GM18861 (cell line): ENCODE data around the gene GPR35.

Experiments
- ATAC-seq: cut with Tn5 transposase; IDR thresholded peaks from one replicate; pipeline ENCODE4 v1.9.1; 2021; ENCODE audit not compliant: unreplicated experiment

The GPR35 gene

DNA sequence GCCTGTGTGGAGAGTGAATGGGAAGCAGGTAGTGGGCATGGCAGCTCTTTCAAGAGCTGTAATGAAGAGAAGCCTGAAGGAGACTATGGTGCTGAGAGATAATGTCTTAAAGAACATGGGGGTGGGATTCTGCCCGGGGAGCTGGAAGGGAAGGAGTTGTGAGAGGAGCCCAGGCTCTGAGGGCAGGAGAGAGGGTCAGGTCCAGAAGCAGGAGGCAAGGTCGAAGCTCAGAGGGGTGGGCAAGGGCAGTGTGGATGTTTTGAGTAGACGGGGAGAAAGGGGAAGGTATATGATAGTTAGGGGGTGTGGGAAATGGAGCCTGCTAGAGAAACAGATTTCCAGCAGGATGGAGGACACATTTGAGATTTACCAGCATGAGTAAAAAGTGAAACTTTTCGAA is 36.6 kb upstream of the GPR35 start:
- no peak for ATAC-seq

DNA sequence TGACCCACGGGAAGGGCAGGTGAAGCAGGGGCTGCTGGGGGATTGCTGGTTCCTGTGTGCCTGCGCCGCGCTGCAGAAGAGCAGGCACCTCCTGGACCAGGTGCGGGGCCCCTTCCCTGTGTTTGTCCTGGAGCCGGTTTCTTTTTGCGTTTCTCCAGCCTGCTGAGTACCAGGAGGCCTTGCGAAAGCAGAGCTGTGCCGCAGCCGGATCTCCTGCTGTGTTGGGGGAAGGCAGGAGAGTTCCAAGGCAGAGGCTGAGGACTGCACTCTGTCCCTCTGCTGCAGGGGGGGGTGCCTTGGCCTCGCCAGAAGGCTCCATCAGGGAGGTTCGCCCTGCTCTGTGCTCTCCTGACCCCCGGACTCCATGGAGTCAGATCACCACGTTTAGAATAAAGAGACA is 35.9 kb upstream of the GPR35 start:
- no peak for ATAC-seq

DNA sequence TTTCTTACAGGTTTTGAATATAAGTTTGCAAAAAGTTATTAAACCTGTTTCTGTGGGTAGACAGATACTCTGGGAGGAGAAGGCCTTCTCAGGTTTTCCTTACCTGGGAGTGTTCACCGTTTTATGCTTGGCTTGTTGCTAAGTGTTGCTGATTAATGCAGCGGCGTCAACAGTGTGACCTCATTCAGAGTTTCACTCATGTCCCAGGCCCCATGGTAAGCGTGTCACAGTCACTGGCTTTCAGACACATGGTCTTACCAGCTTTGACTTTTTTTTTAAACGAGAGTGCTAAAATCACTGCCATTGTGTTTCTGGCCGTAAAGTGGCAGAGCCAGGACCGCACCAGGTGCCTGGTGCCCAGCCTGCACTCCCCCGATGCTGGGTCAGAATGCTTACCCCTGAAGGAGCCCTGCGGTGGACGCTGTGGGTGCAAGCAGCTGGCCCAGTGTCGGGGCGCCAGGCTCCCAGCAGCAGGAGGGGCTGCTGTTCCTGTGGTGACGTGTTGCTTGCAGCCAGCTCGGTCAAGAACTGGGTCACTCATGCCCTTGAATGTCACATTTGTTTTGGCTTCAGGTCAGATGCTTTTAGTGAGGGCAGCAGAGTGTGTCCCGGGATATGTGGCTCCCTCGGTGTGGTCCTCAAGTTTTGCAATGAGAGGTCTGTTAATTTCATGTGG is 35.3 kb upstream of the GPR35 start:
- no peak for ATAC-seq

DNA sequence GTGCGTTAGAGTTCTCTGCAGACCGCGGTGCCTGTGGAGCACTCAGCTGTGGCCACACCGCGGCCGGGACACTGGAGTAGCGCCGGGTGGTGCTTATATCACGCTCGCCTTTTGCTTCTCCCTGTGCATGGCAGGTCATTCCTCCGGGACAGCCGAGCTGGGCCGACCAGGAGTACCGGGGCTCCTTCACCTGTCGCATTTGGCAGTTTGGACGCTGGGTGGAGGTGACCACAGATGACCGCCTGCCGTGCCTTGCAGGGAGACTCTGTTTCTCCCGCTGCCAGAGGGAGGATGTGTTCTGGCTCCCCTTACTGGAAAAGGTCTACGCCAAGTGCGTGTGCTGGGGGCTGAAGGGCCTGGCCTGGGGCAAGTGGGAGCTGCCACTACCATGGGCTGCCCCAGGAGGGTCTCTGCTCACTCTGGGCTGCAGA is 34.6 kb upstream of the GPR35 start:
- ATAC-seq: no peak

DNA sequence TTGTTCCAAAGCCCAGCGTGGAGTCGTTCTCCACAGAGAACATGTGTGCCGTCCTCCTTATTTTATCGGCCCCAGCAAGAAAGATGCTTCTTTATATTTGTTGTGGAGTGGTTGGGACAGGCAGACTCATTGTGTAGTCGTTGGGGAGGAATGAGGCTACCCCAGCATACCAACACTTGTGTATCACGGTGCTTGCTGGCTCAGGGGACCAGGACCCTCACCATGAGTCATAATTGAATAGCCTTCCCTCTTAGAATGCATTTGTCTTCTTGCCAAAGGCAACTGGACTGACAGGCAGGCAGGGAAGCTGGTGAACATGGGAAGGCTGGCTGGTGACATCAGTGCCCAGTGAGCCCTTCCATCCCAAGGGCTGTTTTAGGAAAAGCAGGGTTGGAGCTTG is 34.1 kb upstream of the GPR35 start:
- no peak for ATAC-seq

DNA sequence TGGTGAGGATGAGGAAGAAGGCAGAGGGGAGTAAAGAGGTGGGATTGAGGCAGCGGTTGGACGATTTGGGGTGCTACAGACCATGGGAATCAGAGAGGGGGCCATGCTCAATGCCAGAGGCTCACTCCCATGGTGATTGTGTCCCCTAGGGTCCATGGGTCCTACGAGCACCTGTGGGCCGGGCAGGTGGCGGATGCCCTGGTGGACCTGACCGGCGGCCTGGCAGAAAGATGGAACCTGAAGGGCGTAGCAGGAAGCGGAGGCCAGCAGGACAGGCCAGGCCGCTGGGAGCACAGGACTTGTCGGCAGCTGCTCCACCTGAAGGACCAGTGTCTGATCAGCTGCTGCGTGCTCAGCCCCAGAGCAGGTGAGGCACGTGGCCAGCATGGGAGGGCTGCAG is 33.5 kb upstream of the GPR35 start:
- ATAC-seq: no peak

DNA sequence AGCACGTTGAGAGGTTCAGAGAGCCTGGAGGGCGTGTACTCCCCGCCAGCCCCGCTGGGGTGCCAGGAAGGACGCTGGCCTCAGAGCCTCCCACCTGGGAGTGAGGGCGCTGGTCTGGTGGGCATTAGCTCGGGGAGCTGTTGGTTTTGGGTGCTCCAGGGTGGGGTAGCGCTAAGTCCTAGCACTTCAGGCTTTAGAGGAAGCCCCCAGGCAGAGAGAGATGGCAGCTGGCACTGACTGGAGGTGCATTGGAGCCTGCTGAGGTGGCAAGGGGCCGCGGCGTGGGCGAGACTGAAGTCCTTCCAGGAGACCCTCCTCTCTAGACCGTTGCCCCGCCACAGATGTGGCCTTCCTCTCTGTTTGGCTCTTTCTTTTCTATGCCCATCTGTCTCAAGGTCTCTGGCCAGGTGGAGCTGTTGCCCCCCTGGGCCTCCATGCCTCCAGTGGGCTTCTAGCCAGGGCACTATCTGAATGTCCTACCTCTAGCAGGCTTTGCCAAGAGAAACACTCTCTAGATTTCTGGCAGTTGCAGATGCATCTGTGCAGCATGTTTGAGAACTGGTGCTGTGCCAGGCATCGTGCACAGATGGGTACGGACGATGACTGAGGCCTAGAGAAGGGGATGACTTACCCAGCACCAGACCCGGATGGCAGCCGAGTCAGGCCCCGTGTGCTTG is 32.1 kb upstream of the GPR35 start:
- no peak for ATAC-seq

DNA sequence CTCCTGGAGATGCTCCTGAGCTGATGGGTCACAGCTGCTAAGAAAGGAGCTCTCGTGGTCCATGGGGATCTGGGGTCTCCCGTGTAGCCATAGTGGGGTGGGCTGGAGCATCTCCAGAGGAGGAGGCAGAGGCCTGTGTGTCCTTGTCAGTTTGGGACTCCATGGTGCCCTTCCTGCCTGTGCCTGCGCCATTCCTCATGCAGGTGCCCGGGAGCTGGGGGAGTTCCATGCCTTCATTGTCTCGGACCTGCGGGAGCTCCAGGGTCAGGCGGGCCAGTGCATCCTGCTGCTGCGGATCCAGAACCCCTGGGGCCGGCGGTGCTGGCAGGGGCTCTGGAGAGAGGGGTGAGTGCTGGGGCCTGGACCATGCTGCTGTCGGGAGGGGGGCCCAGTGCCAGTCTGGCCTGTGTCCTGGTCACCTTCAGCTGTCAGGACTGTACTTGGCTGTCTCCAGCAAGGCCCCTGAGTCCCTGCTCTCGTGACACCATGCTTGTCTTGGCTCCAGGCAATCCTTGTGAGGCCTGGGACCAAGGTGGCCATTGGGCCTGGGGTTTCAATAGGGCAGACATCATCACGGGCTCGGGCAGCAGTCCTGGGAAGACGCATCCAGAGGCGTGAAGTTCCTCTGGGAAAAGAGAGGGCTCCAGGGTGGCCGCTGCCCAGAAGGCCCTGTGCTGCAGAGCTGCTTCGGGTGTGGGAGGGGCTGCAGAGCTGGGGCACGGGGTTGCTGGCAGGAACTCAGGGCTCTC is 31.4 kb upstream of the GPR35 start:
- no peak for ATAC-seq

DNA sequence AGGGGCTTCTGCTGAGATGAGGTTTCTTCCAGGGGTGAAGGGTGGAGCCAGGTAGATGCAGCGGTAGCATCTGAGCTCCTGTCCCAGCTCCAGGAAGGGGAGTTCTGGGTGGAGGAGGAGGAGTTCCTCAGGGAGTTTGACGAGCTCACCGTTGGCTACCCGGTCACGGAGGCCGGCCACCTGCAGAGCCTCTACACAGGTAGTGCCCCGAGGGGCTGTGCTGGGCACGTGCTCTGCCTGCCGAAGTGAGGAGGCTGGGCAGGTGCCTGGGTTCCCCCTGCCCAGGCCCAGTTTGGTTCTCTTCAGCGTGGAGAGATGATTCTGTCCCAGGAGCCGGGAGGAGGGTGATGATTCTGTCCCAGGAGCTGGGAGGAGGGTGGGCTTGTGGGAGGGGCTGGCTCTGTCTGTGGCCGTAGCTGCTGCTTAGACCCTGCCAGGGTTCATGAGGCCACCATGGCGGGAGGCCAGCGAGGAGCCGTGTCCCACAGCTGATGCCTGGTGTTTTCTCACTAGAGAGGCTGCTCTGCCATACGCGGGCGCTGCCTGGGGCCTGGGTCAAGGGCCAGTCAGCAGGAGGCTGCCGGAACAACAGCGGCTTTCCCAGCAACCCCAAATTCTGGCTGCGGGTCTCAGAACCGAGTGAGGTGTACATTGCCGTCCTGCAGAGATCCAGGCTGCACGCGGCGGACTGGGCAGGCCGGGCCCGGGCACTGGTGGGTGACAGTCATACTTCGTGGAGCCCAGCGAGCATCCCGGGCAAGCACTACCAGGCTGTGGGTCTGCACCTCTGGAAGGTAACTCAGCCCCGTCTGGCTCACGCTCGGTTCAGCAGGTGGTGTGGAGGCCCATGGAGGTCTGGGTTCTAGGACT is 30.5 kb upstream of the GPR35 start:
- no peak for ATAC-seq

DNA sequence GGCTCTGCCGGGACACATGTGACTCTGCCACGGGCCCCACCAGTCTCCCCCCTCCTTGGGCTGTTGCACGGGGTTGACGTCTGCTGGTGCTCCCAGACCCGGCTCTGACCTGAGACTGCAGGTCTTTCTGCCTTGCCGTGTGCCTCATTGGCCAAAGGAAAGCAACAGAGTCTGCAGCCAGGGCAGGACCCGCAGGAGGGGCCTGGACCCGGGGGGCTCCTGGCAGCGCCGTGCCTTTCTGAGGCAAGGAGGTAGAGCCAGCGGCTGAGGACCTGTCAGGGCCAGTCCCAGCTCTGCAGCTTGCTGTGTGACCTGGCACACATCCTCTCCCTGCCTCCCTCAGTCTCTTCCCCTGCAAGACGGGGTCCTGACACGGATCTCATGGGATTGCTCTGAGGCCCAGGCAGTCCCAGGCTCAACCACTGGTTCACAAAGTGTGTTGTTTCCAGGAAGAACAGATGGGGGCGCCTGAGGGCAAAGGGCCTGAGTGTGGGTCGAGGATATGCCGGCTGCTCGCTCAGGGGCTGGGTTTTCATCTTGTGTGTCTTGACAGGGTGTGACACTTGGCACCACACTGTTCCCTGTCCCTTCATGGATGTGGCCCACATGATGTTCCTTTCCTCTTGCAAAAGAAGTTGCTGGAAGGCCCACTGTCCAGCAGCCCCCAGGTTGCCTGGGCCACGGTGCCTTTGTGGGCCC is 29.8 kb upstream of the GPR35 start:
- ATAC-seq: no peak

DNA sequence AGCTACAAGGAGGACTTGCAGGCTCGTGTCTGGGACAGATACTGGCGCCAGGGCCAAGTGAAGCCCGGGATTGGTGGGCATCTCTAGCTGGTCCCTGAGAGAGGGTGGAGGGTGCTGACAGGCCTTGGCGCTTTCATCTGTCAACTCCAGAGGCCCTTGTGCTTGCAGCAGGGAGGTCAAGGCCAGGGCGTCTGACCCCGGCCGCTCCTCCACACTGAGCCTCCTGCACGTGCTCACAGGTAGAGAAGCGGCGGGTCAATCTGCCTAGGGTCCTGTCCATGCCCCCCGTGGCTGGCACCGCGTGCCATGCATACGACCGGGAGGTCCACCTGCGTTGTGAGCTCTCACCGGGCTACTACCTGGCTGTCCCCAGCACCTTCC is 29.2 kb upstream of the GPR35 start:
- ATAC-seq: no peak

DNA sequence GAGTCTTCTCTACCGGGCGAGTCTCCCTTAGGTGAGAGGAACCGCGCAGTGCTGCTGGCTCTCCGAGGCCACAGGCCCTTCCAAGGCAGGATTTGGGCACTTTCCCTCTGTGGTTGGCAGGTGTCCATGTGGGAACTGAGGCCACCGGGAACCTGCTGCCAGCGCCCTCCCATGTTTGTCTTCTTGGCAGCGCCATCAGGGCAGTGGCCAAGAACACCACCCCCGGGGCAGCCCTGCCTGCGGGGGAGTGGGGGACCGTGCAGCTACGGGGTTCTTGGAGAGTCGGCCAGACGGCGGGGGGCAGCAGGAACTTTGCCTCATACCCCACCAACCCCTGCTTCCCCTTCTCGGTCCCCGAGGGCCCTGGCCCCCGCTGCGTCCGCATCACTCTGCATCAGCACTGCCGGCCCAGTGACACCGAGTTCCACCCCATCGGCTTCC is 28.8 kb upstream of the GPR35 start:
- ATAC-seq: no peak

DNA sequence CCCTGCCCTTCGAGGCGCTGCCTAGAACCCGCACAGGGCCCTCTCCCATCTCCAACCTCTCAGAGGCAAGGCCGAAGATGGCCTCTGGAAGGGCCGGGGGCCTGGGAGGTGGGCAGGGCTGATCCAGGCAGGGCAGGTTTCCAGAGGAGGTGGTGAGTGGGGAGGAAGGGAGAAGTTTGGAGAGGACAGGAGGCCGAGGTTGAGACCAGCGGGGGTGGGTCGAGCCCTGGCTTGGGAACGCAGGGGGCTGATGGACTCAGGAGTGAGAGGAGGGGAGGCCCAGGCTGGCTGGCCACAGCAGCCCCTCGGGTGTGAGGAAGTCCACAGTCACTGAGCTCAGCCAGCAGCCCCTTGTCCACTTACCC is 28.2 kb upstream of the GPR35 start:
- ATAC-seq: no peak

DNA sequence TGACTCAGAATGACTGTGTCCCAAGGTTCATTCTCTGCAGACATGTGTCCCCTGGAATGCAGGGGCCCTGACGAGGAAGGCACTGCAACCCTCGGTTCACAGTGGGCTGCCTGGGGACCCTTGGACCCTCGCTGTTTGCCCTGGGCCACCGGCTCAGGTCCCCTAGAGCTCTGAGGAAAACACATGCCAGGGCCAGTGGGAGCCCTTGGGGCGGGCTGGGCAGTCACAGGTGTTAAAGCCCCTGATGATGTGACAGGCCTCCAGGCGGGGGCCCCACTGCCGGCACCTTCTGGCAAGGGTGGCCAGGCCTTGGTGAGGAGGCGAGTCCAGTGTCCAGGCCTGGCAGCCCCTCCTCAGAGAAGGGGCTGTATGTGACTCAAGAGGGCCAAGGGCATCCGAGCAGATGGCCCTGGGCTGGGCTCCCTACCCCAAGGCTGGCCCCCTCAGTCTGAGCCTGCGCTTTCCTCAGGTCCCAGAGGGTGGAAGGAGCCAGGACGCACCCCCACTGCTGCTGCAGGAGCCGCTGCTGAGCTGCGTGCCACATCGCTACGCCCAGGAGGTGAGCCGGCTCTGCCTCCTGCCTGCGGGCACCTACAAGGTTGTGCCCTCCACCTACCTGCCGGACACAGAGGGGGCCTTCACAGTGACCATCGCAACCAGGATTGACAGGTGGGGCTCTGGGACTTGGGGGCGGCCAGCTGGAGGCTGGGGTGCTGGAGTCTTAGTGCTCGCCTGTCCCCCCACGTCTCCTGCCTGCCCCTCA is 27.7 kb upstream of the GPR35 start:
- no peak for ATAC-seq

DNA sequence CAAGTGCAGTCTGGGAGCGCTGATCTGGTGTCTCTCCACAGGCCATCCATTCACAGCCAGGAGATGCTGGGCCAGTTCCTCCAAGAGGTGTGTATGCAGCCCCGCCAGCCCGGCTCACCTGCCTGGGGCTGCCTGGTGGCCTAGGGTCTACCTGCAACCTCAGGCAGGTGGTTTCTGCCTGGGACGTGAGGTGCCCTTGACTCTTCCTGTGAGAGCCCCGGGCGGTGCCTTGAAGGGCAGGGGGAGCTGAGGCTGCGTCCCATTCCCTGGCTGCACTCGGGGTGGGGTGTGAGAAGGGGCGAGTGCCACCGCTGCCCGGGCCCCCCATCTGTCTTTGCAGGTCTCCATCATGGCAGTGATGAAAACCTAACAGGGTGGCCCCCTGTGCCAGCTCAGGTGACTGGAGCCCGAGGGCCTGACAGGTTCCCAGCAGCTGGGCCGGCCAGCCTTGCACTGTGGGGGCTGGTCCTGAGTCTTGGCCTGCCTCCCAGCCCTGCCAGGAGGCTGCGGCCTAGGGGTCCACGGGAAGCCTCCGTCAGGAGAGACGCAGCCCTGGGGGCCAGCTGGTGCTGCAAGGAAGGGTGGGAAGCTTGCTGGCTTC is 26.9 kb upstream of the GPR35 start:
- no peak for ATAC-seq

DNA sequence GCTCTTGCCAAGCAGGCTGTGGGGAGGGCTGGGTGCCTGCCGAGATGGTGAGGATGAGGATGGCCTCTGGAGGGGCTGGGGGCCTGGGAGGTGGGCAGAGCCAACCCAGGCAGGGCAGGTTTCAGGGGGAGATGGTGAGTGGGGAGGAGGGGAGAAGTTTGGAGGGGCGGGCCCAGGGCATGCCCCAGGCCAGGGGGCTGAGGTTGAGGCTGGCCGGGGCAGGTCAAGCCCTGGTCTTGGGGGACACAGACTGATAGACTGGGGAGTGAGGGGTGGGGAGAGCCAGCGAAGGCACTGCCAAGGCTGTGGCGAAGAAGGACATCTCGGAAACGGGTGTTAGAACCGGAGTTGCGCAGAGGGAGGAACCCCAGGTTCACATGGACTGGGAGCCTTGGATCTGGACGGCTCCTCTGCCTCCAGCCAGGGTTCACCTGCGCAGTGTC is 26.1 kb upstream of the GPR35 start:
- ATAC-seq: no peak

DNA sequence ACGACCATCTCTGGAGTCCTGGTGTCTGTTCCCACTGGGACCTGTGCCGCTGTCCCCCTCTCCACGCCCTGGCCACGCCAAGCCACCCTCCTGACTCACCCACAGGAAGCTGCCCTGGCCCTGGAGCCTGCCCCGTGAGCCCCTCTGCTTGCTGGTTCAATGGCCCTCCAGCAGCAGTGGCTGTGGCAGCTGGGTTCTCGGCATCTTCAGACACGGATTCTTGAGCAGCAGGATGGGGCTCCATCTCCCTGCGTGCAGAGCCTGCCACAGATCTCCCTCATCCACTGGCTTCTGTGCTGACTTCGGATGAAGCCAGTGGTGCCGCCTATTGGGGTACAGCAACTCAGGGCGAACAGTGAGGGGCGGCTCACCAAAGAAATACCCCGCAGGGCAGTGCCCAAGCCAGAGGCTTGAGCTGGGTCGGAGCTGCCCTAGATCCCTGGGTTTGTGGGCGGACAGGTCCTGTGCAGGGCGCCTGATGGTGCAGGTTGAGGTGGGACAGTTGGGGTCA is 24.8 kb upstream of the GPR35 start:
- ATAC-seq: no peak

DNA sequence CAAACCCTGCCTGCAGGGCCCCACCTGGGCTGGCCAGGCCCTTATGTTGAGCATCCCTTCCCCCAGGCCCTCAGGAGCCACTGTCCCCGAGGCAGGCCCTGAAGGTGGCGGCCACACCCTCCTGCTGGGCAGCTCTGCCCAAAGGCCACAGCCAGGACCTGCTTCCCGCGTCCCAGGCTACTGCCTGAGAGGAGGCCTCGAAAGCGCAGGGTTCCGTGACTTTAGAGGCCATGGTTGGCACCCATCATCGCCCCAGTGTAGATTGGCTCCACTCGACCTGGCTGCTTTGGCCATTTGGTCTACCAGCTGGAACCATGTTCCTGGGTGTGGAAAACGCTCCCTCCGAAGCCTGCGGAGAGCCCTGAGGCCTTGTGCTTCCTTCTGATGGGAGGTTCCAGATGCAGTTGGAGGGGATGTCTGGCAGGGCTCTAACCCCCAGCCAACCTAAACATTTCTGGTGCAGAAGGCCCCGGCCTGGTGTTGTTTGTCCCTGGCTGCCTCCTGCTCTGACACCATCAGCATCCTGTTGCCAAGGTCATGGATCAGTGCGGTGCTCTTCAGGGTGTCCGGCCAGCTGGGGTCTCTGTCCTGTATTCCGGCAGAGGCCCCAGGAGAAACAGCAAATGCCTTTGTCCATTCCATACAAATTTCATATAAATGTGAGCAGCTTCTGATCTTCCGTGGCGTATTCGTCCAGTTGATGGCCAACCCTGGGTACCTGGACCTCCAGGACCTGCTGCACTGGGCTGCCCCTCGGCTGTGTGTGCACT is 24.0 kb upstream of the GPR35 start:
- ATAC-seq: no peak

DNA sequence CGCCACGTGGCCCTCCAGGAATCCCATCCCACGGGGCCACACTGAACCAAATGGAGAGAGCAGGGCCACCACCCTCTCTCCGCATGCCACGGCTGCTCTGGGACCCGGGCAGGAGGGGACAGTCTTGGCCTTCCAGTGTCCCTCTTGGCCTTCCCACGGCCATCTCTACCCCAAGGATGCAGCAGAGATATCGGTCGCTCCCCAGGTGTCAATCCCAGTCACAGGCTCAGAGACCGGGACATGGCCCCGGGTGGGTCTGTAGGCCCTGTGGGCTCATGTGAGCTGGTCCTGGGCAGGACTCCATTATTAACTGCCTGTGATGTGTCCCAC is 23.5 kb upstream of the GPR35 start:
- ATAC-seq: no peak
